Measurements from ENCODE around the gene OXLD1.
A peak's percentile ranks its signal among the peaks of the same experiment; 100 is the strongest.
"Not testable (repeated sequence)": the region's sequence is repeated elsewhere in the genome, so short reads cannot be mapped to it uniquely, and the experiment has no call there.

OXLD1 gene

DNA sequence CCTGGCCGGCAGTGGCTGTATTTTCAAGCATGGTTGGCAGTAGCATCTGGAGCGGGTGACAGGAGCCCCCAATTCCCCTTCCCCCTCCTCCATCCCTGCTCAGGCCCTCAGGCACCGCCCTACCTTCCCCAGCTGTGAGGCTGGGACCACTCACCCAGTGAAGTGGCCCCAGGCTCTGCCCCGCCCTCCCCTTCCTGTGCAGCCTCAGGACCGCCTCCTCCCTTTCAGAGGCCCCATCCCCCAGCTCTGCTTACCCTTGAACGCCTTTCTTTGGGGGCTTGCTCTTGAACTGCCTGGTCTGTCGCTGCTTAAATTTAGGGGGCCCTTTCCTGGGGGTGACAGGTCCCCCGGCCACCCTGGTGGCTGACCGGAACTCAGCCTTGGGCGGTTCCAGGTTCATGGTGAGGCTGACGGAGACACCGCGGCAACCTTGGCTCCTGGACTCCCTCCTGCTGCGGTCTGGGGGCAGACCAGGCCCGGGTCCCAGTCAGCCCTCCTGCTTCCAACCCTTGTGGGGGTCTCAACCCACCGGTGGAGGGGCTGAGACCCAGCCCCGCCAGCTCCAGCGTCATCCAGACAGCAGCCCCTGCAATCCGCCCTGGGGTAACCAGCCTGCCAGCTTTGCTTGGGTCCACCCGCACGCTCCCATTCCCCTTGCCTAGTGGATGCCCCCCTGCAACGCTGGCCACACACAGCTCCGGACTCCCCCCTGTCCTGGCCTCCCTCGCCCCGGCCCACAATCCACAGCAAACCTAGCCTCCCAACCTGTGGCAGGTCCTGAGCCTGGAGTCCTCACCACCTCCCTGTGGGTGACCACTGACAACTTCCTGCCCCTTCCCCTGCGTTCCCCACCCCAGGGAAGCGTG lies 13.3 kb downstream of the OXLD1 start:
- no peak for DNase-seq (ENCODE audit: low read depth in 2 of 2)

DNA sequence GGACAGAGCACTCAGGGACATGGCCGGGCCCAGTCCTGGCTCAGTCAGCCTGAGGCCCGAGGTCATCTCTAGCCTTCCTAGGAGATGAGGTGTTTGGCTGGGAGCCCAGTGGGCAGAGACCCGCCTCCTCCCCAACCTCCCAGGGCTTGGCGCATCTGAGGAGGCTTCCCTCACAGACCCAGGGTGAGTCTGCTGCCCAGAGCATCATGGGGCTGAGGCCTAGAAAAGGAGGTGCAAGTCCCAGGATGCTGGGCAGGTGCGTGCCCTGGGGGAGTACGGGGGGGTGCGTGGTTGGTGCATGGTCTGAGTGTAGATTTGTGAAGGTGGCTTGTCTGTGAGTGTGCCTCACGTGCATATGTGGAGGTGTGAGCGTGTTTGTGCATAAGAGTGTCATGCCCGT lies 14.7 kb downstream of the OXLD1 start:
- no peak for DNase-seq (ENCODE audit: low read depth in 2 of 2)

DNA sequence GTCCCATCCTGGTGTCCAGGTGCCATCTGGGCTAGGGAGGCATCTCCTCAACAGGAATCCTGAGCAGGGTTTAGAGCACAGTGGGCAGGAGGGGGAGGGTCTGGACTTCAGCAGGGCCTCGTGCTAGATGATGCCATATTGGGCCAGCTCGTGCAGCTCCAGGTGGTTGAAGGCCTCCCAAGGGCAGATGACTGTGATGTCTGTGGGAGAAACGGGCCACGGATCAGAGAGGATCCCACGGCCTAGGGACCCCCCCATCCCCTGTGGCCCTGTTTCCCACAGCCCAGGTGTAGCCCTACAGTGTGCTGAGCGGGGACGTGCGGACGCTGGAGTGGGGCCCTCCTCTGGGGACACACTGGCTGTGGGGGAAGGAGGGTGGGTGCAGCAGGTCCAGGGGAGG lies 15.5 kb downstream of the OXLD1 start:
- DNase-seq (ENCODE audit: low read depth in 2 of 2) = no peak

DNA sequence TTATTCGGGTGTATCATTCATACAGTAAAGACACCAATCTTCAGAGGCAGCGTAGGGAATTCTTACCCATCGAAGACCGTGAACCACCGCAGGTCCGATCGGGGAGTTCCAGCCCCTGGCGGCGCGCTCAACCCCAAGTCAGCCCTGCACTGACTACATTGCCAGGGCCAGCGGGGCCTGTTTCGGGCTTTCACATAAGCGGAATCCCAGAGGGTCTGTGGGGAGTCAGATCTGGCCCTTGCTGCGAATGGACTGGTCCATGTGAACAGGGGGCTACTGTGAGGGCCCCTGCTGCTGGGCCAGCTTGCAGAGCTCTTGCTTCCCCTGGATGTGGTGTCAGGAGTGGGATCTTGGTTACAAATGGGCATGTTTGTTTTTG lies 17.7 kb downstream of the OXLD1 start:
- DNase-seq (ENCODE audit: low read depth in 2 of 2) = no peak

DNA sequence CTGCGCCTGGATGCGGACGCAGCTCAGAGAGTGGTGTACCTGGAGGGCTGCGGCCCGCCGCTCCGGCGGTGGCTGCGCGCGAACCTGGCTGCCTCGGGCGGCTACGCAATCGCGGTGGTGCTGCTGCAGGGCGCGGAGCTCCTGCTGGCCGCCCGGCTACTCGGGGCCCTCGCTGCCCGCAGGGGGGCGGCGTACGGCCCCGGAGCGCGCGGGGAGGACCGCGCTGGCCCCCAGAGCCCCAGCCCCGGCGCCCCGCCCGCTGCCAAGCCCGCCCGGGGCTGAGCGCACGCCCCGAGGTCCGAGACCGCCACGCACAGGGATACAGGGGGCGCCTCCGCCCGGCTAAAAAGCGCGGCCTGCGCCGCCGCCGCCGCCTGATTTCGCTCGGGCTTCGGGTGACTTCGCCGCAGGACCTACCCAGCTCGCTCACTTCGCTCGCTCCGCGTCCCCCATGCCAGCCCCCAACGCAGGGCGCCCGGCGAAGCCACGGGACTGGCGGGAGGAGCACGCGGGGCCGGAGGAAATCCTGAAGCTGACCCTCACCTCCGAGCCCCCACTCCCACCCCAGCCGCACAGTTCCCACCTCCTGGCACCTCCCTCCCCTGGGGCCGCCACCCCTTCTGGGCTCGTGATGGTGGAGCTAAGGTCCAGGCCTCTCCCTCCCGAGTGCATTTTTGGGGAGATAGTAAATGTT lies 18.2 kb downstream of the OXLD1 start:
- DNase-seq (ENCODE audit: low read depth in 2 of 2) = no peak

DNA sequence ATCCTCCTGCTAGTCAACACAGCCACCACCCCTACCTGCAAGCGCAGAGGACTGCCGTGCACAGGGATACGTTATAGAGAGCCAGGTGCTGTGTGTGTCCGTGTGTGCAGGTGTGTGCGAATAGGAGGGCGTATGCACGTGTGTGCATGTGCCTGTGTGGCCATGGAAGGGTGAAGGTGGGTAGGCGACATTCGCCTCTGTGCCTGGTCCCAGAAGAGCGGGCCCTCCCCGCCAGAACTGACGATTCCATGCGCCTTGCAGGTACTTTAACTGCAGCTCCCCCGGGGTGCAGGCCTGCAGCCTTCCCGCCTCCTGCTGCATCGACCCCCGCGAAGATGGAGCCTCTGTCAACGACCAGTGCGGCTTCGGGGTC lies 18.8 kb downstream of the OXLD1 start:
- no peak for DNase-seq (ENCODE audit: low read depth in 2 of 2)

DNA sequence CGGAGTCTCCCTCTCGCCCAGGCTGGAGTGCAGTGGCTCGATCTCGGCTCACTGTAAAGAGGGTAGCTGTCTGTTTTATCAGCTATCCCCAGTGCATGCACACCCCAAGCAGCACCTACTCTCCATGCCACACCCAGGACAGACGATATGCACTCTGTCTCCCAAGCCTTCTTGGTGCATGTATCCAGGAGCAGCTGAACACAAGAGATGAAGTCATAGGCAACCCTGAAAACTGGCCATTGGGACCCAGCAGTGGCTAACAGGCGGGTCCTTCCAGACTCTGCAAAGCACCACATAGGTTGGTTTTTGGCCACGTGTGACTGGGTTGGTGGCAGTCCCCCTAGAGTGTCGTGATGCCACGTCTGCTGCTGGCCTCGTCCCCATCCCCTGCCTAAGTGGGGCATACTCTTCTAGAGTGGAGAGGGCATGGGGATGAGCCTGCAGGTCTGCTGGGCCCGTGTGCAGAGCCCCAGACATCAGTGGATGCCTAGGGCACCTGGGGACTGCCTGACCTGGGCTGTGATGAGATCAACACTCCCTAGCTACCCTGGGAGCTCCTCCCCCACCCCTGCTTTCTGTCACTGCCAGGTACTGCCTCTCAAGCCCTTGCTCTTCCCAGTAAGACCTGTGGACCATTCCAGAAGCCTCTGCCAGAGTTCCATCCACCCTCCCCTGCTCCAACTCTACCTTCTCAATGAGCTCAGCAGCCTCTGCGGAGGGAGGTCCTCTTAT lies 19.4 kb downstream of the OXLD1 start:
- DNase-seq (ENCODE audit: low read depth in 2 of 2) = no peak

DNA sequence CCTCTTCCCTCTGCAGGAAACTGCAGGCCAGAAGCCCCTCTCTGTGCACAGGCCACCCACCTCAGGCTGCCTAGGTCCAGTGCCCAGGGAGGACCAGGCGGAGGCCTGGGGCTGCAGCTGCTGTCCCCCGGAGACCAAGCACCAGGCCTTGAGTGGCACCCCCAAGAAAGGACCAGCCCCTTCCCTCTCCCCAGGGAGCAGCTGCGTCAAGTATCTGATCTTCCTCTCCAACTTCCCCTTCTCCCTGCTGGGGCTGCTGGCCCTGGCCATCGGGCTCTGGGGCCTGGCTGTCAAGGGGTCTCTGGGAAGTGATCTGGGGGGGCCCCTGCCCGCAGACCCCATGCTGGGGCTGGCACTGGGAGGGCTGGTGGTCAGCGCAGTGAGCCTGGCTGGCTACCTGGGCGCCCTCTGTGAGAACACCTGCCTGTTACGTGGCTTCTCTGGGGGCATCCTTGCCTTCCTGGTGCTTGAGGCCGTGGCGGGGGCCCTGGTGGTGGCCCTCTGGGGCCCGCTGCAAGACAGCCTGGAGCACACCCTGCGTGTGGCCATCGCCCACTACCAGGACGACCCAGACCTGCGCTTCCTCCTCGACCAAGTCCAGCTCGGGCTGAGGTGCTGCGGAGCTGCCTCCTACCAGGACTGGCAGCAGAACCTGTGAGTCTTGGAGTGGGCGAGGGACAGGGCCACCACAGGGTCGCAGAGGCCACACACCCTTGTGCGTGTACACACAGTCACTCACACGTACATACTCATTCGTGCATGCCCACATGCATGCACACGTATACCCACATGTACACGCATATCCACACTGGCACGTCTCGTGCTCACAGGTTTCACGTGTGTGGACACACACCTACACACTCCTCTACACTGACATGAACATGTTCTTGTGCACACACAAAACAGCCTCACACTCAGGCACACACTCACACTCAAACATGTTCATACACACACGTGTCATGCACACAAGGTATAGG lies 21.1 kb downstream of the OXLD1 start:
- DNase-seq (ENCODE audit: low read depth in 2 of 2) = no peak

DNA sequence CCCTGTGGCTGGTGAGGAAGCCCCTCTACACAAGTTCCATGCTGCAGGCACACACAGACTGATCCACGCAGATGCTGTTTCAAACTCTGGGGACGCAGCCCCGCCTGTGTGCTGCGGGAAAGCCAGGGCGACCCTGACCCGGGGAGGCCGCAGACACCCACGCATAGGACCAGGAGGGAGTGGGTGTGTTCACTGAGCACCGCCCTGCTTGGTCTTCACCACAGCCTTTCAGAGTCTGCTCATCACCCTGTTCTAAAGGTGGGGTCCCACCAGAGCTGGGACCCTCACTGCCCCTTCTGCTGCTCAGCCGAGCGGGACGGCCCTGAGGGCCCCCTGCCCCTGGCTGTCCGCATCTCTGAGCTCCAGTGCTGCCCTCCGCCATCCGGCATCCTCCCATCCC lies 21.9 kb downstream of the OXLD1 start:
- DNase-seq (ENCODE audit: low read depth in 2 of 2) = no peak

DNA sequence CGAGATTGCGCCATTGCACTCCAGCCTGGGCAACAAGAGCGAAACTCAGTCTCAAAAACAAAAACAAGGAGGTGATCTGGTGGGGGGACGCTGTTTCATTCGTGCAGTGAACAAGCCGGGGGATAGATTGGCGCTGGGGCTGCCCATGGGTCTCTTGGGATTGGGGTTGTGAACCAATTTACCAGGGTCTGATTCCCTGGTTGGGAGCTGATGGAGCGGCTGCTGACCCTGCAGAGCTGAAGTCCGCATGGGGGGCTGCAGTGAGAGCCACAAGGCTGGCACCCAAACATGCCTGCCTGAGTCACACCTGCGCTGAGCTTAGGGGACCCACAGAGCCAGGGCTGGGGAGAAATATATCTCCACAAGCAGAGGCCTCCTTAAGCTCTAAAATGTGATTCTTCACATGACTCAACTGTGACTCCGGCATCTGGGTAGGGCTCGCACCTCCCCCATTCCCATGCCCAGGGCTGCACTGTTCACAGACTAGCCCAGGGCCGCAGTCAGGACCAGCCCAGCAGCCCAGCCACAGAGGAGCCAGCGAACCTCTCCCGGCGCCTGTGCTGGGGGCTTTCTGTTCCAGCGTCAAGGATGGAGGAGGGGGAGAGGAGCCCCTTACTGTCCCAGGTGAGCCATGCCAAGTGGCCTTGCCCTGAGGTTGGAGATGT lies 24.4 kb downstream of the OXLD1 start:
- DNase-seq (ENCODE audit: low read depth in 2 of 2) = no peak

DNA sequence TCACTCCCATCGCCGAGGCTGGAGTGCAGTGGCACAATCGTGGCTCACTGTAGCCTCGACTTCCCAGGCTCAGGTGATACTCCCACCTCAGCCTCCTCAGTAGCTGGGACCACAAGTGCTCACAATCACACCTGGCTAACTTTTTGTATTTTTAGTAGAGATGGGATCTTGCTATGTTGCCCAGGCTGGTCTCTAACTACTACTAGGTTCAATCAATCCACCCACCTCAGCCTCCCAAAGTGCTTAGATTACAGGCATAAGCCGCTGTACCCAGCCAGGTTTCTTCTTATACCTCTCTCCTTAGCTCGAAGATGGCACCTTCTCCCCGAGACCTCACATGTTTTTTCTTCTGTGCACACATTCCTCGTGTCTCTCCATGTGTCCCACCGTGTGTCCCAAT lies 26.4 kb downstream of the OXLD1 start:
- no peak for DNase-seq (ENCODE audit: low read depth in 2 of 2)

DNA sequence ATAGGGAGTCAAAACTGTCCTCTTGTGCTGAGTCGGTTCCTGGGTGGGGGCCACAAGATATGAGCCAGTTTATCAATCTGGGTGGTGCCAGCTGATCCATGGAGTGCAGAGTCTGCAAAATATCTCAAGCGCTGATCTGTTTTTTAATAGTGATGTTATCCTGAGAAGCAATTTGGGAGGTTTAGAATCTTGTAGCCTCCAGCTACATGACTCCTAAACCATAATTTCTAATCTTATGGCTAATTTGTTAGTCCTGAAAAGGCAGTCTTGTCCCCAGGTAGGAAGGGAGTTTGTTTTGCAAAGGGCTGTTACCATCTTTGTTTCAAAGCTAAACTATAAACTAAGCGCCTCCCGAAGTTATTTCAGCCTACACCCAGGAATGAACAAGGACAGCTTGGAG lies 27.7 kb downstream of the OXLD1 start:
- DNase-seq (ENCODE audit: low read depth in 2 of 2) = no peak

DNA sequence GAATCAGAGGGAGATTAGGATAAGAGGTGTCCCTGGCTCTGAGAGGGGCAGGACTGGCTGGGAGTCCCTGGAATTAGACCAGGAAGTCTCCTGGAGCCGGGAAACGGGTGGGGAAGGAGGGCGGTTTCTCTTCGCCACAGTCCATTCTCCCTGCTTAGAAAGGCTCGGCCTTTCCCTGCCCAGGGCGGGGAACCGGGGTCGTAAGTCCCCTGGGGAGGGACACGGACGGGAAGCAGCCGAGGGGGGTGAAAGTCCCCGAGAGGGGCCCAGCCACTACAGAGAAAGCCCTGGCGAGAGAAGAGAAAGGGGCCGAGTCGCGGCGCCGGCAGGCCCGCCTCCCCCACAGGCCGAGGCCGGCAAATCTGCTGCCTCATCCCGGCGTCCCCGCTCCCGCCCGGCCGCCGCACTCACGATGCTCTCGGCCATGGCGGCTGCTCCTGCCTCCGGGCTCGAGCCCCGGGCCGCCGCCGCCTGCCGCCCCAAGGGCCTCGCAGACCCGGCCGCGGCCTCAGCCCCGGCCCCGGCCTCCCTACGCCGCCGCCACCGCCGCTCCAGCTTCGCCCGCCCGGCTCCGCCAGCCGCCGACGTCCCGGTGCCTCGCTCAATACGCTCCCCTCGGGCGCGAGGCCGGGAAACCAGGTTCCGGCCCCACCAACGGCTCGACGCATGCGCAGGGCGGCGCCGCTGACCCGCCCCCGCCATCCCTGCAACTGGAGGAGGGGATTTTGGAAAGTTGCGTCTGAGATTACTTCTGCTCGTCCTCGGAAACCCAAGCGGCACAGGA lies 29.7 kb downstream of the OXLD1 start, which contains the start of the genes NPLOC4 and TSPAN10:
Gene NPLOC4 (minus strand): TSS at position 608 of the 784 bp plus-strand sequence. CDS start 182 bp downstream, at position 426.
Gene TSPAN10 (plus strand): TSS at position 692 of the 784 bp plus-strand sequence. CDS start 5,217 bp downstream, outside the sequence.
- peak; percentile 77 to 80 for DNase-seq (ENCODE audit: low read depth in 2 of 2)

DNA sequence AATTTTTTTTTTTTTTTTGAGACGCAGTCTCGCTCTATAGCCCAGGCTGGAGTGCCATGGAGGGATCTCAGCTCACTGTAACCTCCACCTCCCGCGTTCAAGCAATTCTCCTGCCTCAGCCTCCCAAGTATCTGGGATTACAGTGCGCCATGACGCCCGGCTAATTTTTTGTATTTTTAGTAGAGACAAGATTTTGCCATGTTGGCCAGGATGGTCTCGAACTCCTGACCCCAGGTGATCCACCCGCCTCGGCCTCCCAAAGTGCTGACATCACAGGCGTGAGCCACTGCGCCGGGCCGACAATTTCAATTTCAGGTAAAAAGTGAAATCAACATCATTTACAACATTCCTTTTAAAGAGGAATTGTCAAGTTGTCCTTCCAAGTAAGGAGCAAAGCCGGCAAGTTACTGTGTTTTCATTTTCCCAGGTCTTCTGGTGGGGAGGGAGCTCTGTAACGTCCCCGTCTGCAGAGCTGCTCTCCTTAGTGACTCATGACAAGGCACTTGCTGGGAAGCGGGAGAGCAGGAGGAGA lies 30.4 kb downstream of the OXLD1 start:
- no peak for DNase-seq (ENCODE audit: low read depth in 2 of 2)

DNA sequence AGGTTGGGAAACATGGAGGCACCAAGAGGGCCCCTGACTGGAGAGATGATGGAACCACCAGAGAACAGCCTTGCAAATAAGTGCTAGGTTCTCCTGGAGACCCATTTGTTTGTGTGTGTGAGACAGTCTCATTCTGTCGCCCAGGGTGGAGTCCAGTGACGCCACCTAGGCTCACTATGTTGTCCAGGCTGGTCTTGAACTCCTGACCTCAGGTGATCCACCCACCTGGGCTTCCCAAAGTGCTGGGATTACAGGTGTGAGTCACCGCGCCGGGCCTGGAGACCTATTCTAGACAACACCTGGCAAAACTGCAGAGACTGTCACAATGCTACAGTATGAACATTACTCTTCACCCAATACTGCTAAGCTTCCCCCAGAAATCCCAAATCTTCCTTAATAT lies 31.0 kb downstream of the OXLD1 start:
- no peak for DNase-seq (ENCODE audit: low read depth in 2 of 2)

DNA sequence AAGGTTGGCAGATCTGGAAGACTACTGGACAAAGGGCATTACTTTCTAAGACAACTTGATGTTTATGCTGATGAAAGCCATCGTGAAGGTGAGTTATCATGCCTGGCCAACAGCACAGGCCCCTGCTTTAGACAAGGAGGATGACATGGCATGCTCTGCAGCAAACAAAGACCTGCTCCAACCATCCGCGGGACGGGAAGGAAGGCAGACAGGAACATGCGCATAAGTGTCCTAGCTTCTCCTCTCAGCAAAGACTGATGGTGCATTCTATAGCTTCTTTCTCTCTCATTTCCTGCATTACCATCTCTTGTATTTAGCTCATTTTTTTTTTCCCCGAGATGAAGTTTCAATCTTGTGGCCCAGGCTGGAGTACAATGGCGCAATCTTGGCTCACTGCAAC lies 34.9 kb downstream of the OXLD1 start:
- no peak for DNase-seq (ENCODE audit: low read depth in 2 of 2)

DNA sequence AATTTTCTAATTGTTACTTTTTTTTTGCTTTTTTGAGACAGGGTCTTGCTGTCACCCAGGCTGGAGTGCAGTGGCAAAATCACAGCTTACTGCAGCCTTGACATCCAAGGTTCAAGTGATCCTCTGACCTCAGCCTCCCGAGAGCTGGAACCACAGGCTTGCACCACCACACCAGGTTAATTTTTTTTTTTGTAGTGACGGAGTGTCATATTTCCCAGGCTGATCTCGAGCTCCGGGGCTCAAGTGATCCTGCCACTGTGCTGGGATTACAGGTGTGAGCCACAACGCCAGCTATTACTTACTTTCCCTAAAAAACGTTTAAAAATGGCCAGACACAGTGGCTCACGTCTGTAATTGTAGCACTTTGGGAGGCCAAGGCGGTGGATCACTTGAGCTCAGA lies 36.1 kb downstream of the OXLD1 start:
- DNase-seq (ENCODE audit: low read depth in 2 of 2) = no peak

DNA sequence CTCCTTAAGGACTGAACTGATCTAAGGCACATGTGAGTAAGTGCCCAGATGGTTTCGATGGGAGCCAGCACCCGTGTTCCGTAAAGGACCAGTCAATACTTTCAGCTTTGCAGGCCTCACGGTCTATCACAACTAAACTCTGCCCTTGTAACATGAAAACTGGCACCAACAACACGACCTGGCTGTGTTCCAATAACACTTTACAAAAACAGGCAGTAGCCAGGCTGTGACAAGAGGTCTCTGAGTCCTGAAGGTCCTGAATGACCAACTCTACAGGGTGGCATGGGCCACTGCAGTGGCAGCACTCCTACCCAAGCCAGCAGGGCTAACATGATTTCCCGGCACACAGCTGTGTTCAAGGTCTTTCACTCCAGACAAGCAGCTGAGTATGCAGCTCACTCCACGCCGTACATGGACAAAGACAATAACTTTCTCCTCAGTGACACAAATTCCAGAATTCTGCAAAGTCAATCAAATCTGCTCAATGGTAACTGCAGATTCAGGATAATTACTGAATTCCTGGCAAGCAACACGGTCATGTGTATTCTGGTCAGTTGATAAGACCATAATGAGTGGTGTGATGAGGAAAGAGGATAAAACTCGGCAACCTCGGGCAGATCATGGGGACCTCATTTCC lies 44.8 kb downstream of the OXLD1 start:
- no peak for DNase-seq (ENCODE audit: low read depth in 2 of 2)

DNA sequence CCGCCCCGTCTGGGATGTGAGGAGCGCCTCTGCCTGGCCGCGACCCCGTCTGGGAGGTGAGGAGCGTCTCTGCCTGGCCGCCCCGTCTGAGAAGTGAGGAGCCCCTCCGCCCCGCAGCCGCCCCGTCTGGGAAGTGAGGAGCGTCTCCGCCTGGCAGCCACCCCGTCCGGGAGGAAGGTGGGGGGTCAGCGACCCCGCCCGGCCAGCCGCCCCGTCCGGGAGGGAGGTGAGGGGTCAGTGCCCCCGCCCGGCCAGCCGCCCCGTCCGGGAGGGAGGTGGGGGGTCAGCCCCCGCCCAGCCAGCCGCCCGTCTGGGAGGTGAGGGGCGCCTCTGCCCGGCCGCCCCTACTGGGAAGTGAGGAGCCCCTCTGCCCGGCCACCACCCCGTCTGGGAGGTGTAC lies 48.1 kb downstream of the OXLD1 start:
- DNase-seq (ENCODE audit: low read depth in 2 of 2) = not testable (repeated sequence)
